Right atrium auricular region (tissue), 2 donors: Measurements from ENCODE around the gene GRIP2. TPM values are rescaled to one million over a fixed set of nuclear protein-coding genes. Genes with fewer than 3 reads are reported as not detected.

Experiments
- DNase-seq: peaks from one replicate; pipeline ENCODE4 v3.0.0-alpha.2; 2019; ENCODE audit warnings: low spot score
- H3K27ac ChIP-seq, 2 donors: fragments of 200-600 bp; sonication (generic); 1 replicate in 1 of 2; 2 replicates in 1 of 2; pipeline ENCODE4 v1.5.1; 2016 to 2019
- H3K27me3 ChIP-seq, 2 donors: fragments of 200-600 bp; sonication (generic); one replicate each; pipeline versions ENCODE4 v1.5.1 to v1.6.0; 2017 to 2019
- H3K36me3 ChIP-seq: fragments of 200-600 bp; sonication (generic); one replicate; pipeline ENCODE4 v1.5.1; 2016
- H3K4me1 ChIP-seq, 2 donors: fragments of 200-600 bp; sonication (generic); one replicate each; pipeline versions ENCODE4 v1.5.1 to v1.6.0; 2017 to 2019
- H3K4me3 ChIP-seq, 2 donors: fragments of 200-600 bp; sonication (generic); 1 replicate in 1 of 2; 2 replicates in 1 of 2; pipeline ENCODE4 v1.5.1; 2017 to 2019; ENCODE audit warnings: mild to moderate bottlenecking in 1 of 2, moderate library complexity in 1 of 2
- H3K9me3 ChIP-seq, 2 donors: fragments of 200-600 bp; sonication (generic); one replicate each; pipeline ENCODE4 v1.5.1; 2019
- CTCF ChIP-seq, 2 donors: fragments of 200-600 bp; sonication (generic); IDR thresholded peaks; one replicate each; pipeline ENCODE4 v1.5.1; 2019; ENCODE audit warnings: antibody characterized with exemption in 2 of 2
- total RNA-seq, 2 donors: library from RNA; depleted of rRNA; stranded (reverse); fragments of >200 nt; gene quantifications; one replicate each; pipeline ENCODE4 v1.1.0, GENCODE V29; 2016

Gene GRIP2
- total RNA-seq, 2 donors from 2014 or later, result 7.1 to 13.2 TPM

DNA sequence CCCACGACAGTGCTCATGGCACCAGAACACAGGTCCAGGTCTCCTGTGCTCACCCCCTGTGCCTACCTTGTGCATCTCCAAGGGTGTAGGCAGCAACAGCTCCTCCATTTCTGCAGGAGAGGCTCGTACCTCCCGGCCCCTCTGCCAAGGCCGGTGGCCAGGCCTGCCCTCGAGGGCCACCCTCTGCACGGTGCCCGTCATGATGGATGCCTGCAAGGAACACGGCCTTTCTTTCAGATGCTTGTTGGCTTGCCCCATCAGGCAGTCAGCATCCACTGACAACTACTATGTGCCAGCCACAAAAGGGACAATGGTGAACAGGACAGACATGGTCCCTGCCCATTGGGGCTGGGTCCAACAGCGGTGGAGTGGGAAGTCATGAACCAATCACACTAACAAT lies 43.8 kb downstream of the GRIP2 start:
- no peak overlapping the region for H3K4me3 ChIP-seq
- no peak overlapping the region for H3K27ac ChIP-seq
- H3K36me3 ChIP-seq, result no peaks in the 10 kb centered on the region
- H3K4me1 ChIP-seq, result no peaks in the 10 kb centered on the region
- H3K9me3 ChIP-seq, result no peaks in the 10 kb centered on the region
- no peaks in the 10 kb centered on the region for H3K27me3 ChIP-seq
- TF ChIP-seq CTCF (IDR thresholded peaks at IDR 0.05), result no peak
- DNase-seq, result no peak

DNA sequence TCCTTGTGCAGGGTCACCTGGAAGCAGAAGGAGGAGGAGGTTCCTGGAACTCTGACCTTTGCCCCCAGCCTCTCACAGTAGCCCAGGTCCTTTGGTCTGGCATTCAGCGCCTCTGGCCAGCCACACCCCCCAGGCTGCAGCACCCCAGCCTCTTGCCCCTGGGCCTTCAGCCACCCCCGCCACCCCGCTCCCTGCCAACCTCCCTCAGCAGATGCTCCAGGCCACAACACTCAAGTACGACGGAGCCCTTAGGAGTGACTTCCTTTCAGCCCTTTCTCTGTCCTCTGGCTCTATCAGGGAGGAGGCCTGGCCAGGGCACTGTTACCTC lies 45.2 kb downstream of the GRIP2 start:
- Histone ChIP-seq H3K9me3 (no peaks in the 10 kb centered on the region), H3K4me1 (no peaks in the 10 kb centered on the region), H3K36me3 (no peaks in the 10 kb centered on the region), H3K4me3 (no peak overlapping the region), H3K27ac (peak overlapping the region in 1 of 2 donors; percentile 39), H3K27me3 (no peaks in the 10 kb centered on the region)
- DNase-seq, result no peak
- TF ChIP-seq CTCF (IDR thresholded peaks at IDR 0.05), result no peak

DNA sequence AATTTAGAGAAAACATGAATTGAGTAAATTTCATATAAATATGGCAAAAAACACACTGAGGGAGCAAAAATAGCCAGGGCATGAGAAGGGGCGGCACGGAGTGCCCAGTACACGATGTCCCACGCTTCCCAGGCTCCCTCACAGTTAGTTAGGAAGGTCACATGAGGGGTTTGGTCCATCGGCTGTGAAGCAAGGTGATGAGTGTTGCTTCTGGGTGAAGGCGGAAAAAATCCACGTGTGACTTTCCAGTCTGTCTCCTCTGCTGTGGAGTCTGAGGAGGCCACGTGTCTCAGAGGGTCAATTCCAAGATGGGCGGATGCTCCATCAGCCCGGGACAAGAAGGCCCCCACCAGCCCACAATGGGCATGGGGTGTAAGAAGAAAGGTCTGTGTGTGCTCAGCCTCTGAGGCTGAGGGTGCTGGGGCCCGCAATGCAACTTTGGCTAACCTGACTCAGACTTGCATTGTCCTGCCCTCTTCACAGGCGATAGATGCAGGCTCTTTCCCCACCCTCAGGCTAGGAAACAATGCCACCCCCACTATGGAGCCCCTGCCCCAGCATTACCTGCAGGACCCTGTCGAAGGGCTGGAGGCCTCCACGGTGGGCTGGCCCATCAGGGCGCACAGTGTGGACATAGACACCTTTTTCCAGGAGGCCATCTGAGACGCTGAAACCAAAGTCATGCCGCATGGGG lies 45.7 kb downstream of the GRIP2 start:
- no peak for DNase-seq
- Histone ChIP-seq H3K36me3 (no peaks in the 10 kb centered on the region), H3K27me3 (no peaks in the 10 kb centered on the region), H3K9me3 (no peaks in the 10 kb centered on the region), H3K4me3 (no peak overlapping the region), H3K27ac (peak overlapping the region in 1 of 2 donors; percentile 39), H3K4me1 (no peaks in the 10 kb centered on the region)
- TF ChIP-seq CTCF (IDR thresholded peaks at IDR 0.05), result no peak

- Histone ChIP-seq H3K4me3 (no peak overlapping the region), H3K36me3 (no peaks in the 10 kb centered on the region), H3K4me1 (peaks cover 0 to 4% of the 10 kb centered on the region in 2 donors), H3K9me3 (no peaks in the 10 kb centered on the region), H3K27ac (peak overlapping the region in 1 of 2 donors; percentile 39), H3K27me3 (no peaks in the 10 kb centered on the region)
- TF ChIP-seq CTCF (IDR thresholded peaks at IDR 0.05), result no peak
- DNase-seq, result no peak
Measured at GRCh38 chr3:14492948-14493881, 46.9 kb downstream of the GRIP2 start.

GRCh38 chr3:14491396-14492190 lies 48.5 kb downstream of the GRIP2 start:
- H3K27me3 ChIP-seq, result no peaks in the 10 kb centered on the region
- TF ChIP-seq CTCF (IDR thresholded peaks at IDR 0.05), result no peak
- peaks cover 0 to 10% of the 10 kb centered on the region in 2 donors for H3K4me1 ChIP-seq
- no peaks in the 10 kb centered on the region for H3K9me3 ChIP-seq
- no peak overlapping the region for H3K27ac ChIP-seq
- no peak overlapping the region for H3K4me3 ChIP-seq
- no peak for DNase-seq
- peaks cover 1% of the 10 kb centered on the region for H3K36me3 ChIP-seq
